HG02885 (cell line): ENCODE results near the gene SALL1.

Experiments used
- ATAC-seq: cut with Tn5 transposase; IDR thresholded peaks from one replicate; pipeline ENCODE4 v1.9.1; 2021; ENCODE audit warnings: mild to moderate bottlenecking; ENCODE audit not compliant: unreplicated experiment, poor library complexity

The SALL1 gene

DNA sequence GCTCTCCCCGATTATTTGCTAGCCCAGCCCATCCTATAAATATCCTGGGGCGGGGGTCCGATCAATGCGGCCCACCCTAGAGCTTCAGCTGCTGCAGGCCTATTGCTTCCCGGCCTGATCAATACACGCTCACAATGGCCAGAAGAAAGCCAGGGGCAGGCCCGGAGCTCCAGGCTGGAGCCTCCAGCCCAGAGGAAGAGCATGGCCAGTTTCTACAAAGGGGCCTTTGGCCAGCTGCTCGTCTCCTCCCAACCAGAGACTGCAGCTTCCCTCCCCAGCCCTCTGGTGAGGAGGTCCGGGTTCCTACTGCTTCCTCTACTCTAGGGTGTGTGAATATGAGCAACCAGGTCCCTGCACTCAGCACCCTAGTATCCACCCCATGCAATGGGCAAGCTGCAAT is 36.7 kb downstream of the SALL1 start:
- ATAC-seq, result no peak

DNA sequence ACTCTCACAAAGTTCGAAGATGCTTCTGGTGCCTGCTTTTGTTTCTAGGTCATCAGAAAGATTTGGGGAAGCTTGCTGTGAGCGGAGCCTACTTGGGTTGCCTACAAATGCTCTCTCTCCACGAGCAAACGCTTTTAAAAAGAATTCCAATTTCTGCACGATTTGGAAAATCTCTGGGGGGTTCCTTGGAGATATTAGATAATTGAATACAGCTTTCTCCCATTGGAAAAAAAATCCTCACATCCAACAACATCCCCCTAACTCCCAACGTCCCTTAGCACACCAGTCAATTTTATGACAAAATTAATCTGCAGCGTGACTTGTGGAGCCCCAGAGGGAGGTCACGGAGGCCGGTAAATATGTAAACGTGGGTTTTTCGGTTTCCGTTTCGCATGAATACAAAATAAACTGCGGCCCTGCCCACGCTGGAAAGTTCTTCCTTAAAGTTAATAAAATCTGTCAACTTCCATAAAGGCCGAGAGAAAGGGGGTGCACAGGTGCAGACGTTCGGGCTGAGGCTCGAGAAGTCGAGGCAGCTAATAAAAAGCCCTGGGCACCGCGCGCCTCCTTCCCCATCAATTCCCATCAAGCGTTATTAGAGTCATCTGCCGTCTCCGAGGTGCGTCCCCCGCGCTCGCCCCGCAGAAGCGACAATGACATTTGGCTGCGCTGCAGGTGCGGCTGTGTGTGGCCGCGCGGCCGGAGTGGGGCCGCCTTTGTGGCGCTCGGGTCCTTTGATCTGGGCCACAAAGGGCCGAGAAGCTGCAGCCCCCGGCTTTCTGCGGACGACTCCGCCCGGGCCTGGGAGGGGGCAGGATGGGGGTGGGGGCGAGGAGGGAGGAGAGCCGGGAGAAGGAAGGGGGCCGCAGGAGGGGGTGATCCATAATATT is 37.6 kb downstream of the SALL1 start:
- ATAC-seq, result peak; percentile 71

GRCh38 chr16:51112323-51112722 is 38.7 kb downstream of the SALL1 start:
- no peak for ATAC-seq

- no peak for ATAC-seq
Observed at GRCh38 chr16:51111759-51112158, 39.3 kb downstream of the SALL1 start.

- no peak for ATAC-seq
Observed at GRCh38 chr16:51110700-51111157, 40.3 kb downstream of the SALL1 start.

DNA sequence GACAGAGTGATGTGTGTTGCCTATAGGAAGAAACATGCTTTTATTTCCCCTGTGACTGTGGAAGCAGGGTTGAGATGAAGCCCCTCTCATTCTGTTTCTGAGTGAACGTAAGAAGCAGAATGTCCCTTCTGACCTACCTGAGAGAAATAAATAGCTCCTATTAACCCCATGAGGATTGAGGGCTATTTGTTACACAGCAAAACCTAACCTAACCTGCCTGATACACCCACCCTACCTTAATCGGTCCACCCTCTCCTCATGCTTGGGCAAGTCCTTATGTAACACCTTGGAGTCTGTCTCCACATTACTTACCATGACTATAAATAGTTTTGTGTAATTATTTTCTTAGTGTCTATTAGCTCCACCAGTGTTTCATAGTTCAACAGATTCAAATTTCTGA is 41.9 kb downstream of the SALL1 start:
- ATAC-seq, result no peak

GRCh38 chr16:51107742-51108141 is 43.3 kb downstream of the SALL1 start:
- no peak for ATAC-seq

- ATAC-seq, result no peak
Observed at GRCh38 chr16:51106535-51106934, 44.5 kb downstream of the SALL1 start.

DNA sequence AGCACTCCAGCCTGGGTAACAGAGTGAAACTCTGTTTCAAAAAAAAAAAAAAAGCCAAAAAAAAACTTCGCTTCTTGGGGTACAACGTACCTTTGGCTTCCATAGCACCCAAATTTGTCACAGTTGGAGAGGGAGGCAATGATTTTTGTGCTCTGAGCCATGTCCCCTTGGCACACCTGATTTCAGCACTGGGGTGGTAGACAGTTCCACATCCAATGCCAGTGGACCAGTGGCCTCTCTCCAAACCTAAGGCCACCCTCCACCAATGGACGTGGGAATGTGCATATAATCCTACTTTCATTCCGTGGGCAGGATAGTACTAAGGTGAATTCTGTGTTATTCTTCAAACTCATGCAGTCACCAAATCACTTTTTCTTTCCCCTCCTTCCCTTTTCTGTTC is 47.5 kb downstream of the SALL1 start:
- ATAC-seq, result no peak

DNA sequence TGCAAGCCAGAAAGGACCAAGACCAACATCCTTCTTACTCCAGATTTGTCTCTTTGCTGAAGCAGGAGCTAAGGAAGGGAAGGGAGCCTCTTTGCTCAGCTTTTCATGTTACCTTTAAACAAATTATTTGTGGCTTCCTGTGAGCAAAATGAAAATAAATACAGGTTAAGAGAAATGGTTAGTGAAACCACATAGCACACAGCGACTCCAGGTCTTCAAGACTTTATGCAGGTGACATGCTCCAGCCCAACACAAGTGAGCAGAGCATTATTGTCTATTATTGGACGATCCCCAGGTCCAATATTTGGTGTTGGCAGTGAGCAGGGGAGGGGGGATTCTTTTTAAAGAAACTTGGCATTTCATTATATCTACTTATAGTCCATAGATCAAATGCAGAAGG is 53.3 kb downstream of the SALL1 start:
- ATAC-seq, result no peak

- ATAC-seq, result no peak
Observed at GRCh38 chr16:51095890-51096626, 55.0 kb downstream of the SALL1 start.

GRCh38 chr16:51095084-51095881 is 55.8 kb downstream of the SALL1 start:
- no peak for ATAC-seq

GRCh38 chr16:51093726-51094280 is 57.3 kb downstream of the SALL1 start:
- no peak for ATAC-seq
